CD4-positive, alpha-beta T cell treated with Interleukin-4 for 1 hour (primary cell): ENCODE data around the gene CDH16.
"Not testable (repeated sequence)": the region's sequence is repeated elsewhere in the genome, so short reads cannot be mapped to it uniquely, and the experiment has no call there.

Source experiments
- DNase-seq, 2 donors: peaks; one replicate each; pipeline ENCODE4 v3.0.0-alpha.2; 2020 to 2022

CDH16 gene

GRCh38 chr16:66908116-66908515, 10.6 kb downstream of the CDH16 start:
- DNase-seq = no peak

- DNase-seq = no peak
Measured at GRCh38 chr16:66906916-66907836, 11.5 kb downstream of the CDH16 start.

- DNase-seq = peak; percentile 36 to 38
Measured at GRCh38 chr16:66905633-66906539, 12.8 kb downstream of the CDH16 start.

- DNase-seq = no peak
Measured at GRCh38 chr16:66904846-66905632, 13.6 kb downstream of the CDH16 start.

GRCh38 chr16:66904428-66904845, 14.2 kb downstream of the CDH16 start:
- DNase-seq = no peak

- no peak for DNase-seq
Measured at GRCh38 chr16:66903544-66904427, 14.9 kb downstream of the CDH16 start.

GRCh38 chr16:66902648-66903543, 15.8 kb downstream of the CDH16 start:
- DNase-seq = no peak

- no peak for DNase-seq
Measured at GRCh38 chr16:66901626-66902025, 17.1 kb downstream of the CDH16 start.

GRCh38 chr16:66900721-66901441, 17.8 kb downstream of the CDH16 start:
- no peak for DNase-seq

GRCh38 chr16:66899945-66900710, 18.6 kb downstream of the CDH16 start:
- DNase-seq = no peak

- DNase-seq = no peak
Measured at GRCh38 chr16:66899310-66899944, 19.3 kb downstream of the CDH16 start.

- DNase-seq = no peak
Measured at GRCh38 chr16:66898933-66899309, 19.8 kb downstream of the CDH16 start.

- no peak for DNase-seq
Measured at GRCh38 chr16:66898207-66898606, 20.5 kb downstream of the CDH16 start.

GRCh38 chr16:66896682-66897081, 22.0 kb downstream of the CDH16 start:
- DNase-seq = not testable (repeated sequence)

- no peak for DNase-seq
Measured at GRCh38 chr16:66895999-66896398, 22.7 kb downstream of the CDH16 start.

GRCh38 chr16:66895689-66895979, 23.1 kb downstream of the CDH16 start:
- DNase-seq = no peak

GRCh38 chr16:66894948-66895688, 23.6 kb downstream of the CDH16 start:
- DNase-seq = peak; percentile 64 to 68

- no peak for DNase-seq
Measured at GRCh38 chr16:66894055-66894454, 24.6 kb downstream of the CDH16 start.
